ENCODE measurements around the gene ARR3.
"Not testable (repeated sequence)": the region's sequence is repeated elsewhere in the genome, so short reads cannot be mapped to it uniquely, and the experiment has no call there.

Gene ARR3

DNA sequence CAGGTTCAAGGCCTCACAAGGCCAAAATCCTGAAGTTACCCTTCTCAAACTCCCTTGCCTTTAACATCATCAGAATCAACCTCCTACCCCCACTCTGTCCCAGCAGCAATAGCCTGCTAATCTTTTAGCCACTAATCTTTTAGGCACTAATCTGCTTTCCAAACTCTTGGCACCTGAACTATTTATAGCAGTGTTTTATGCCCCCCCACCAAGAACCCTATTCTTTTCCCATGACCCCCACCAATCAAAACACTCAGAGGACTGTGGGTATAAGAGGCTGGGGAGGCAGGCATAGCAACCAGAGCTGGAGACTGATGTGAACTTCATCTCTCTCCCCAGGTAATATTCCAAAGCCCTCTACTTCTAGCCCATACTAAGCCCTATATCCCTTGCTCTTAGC, at the start of gene ARR3:
TSS of gene ARR3 (plus strand) at position 301 of the 400 bp plus-strand sequence. CDS start 1,052 bp downstream, outside the sequence.
- DNase-seq = no peak

DNA sequence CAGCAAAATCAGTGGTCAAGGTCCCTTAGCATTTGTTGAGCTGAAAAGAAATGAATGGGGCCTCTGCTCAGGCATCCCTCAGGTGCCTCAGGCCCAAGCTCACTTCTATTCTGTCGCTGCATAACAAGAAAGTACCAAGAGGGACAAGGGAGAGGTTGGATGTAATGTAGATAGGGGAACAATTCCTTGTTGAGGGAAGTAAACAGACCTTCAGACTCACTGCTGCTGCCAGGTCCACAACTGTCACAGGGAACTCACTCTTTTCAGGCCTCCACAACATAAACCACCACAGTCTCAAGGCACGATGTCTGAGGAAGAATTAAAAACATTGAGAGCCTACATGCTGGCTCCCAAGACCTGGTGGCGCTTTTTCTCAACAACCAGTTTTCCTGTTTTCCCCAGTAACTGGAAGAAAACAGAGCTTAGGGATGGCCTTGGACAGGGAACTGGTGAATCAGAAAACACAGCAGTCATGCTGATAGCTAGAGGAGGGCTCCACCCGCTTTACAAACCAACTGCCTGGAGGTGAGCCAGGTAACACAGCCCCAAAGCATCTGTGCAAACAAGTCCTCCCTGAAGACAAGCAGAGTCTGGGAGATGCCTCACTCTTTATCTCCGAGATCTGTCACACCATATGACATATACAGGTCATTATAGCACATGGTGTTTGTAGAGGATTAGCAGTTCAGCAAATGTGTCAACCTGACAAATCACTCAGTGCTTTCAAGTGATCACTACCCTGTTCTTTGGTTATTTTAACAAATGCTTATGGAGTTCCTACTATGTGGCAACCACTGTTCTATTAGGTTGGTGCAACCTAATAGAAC, 48.0 kb upstream of the ARR3 start:
- DNase-seq = no peak

DNA sequence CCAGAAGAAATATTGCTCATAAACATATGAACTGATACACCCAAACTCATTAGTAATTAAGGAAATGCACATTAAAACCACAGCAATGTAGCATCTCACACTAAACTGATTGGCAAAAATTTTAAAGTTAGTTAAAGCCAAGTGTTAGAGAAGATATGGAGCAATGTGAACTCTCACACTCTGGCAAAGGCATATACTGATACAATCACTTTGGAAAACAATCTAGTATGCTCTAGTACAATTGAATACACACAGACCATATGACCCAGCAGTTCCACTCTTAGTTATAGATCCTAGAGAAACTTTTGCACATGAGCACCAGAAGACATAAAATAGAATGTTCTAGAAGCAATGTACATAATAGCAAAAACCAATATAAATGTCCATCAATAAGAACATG, 42.1 kb upstream of the ARR3 start:
- DNase-seq = no peak

DNA sequence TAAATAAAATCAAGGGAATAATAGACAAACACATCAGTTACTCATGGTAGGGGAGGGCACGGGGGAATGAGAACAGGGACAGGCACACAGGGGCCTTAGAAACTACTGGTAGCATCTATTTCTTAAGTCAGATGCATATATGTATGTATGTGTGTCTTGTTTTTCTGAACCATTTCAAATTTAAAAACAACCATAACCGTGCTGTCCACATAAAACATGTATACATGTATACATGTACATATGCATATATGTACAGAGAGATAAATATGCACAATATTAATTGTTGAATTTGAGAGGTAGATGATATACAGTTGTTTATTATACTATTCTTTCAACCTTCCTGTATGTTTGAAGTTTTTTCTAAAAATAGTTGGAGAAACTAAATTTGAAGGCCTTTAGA, 41.4 kb upstream of the ARR3 start:
- DNase-seq = no peak

DNA sequence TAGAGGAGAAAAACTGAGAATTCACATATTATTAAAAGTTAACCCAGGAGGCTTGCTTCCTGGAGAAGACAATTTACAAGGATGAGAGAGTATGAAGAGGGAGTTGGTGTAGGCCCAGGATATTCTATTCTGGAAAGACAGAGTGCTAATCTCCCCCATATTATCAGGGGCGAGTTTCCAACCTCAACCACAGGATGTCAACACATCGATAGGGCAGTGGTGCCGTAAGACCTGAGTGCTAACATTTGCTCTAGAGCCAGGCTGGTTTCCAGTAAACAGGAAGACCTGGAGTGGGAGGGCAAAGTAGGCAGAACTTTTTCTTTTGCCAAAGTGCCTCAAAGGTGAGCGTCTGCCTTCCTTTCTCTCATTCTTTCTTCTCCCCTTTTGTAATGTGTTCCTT, 36.5 kb upstream of the ARR3 start:
- no peak for DNase-seq

GRCh38 chrX:70234355-70234754, 33.8 kb upstream of the ARR3 start, which contains the start of gene AWAT1:
TSS of gene AWAT1 (plus strand) at chrX:70234655. CDS start at chrX:70234696, 41 bp downstream.
- no peak for DNase-seq

DNA sequence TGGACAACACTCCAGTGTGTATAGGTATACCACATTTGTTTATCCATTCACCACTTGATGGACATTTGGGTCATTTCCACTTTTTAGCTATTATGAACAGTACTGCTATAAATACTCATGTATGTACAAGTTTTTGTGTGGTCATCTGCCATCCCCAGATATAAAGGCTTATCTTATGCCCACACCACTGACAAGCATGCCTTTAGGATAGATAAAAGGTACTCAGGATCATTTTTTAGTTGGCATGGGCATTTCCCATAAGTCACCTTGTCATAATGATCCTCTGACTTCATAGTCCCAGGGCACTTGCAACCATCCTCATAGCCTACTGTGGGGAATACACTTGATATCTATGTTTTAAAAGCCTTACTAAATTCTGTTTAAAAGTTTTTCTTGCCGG, 27.4 kb upstream of the ARR3 start:
- no peak for DNase-seq

DNA sequence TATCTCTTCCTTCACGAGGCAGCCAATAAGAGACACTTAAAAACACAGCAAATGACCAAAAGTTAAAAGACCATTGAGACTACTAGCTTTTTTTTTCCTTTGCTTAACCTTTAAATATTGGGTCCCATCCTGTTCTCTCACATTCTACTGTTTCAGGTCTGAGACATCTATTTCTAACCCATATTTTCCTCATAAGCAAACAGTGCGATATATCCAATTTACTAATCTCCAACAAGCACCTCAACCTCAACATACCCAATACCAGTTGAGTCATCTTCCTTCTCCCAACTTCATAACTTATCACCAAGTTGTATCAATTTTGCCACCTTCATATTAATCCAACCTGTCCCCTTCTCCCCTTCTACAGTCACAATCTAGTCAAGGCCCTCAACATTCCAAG, 26.6 kb upstream of the ARR3 start:
- DNase-seq = no peak

DNA sequence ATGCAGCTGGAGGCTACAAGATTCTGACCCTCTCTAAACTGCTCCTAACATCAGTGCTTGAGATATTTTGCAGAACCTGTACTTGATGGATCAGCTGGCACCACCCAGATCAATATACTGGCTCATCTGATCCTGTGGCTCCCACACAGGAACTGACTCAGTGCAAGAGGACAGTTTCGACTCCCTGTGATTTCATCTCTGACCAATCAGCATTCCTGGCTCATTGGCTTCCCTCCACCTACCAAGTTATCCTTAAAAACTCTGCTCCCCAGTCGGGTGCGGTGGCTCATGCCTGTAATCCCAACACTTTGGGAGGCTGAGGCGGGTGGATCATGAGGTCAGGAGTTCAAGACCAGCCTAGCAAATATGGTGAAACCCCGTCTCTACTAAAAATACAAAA, 24.5 kb upstream of the ARR3 start:
- not testable (repeated sequence) for DNase-seq

GRCh38 chrX:70244881-70245280, 23.3 kb upstream of the ARR3 start:
- no peak for DNase-seq

DNA sequence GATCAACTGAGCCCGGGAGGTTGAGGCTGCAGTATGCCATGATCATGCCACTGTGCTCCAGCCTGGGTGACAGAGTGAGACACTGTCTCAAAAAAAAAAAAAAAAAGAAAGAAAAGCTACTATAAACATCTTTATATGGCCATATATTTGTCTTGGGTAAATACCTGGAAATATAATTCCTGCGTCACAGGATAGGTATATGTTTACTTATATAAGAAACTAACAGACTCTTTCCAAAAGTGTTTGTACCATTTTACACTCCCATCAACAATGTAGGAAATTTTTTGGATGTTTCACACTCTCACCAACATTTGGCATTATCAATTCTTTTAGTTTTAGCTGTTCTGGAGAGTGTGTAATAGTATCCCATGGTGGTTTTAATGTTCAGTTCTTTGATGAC, 20.9 kb upstream of the ARR3 start:
- DNase-seq = no peak

GRCh38 chrX:70252491-70252890, 15.6 kb upstream of the ARR3 start:
- DNase-seq = no peak

DNA sequence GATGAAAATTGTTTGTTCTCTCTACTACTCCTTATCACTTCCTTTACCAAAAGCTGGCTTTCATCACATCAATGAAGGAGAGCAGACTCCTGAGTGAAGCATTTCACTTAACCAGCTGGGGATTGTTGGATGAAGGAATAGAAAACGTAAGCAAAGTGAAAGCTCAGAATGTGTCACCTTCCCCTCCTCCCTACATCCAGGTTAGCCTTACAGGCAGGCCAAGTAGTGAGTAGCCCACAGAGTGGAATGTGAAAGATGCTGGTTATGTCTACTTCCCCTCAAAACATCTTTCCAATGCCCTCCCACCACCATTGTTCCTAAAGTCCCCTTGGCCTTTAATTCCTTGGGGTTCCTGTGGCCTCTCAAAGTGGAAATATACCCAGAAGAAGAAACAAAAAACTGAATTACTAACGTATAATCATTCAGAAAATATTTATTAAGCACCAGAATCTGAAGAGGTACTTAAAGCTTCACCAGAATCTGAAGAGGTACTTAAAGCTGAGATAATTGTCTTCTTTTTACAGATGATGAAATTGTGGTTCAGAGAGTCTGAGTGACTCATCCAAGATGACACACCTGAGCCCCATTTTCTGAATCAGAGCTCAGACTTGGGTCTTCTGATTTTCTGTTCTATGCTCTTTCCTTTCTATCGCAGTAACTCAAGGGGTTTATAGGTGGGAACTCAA, 14.6 kb upstream of the ARR3 start:
- DNase-seq = no peak

- no peak for DNase-seq
Measured at GRCh38 chrX:70254063-70254400, 14.1 kb upstream of the ARR3 start.

GRCh38 chrX:70254909-70255308, 13.2 kb upstream of the ARR3 start:
- DNase-seq = no peak

- DNase-seq = no peak
Measured at GRCh38 chrX:70255452-70255851, 12.7 kb upstream of the ARR3 start.

DNA sequence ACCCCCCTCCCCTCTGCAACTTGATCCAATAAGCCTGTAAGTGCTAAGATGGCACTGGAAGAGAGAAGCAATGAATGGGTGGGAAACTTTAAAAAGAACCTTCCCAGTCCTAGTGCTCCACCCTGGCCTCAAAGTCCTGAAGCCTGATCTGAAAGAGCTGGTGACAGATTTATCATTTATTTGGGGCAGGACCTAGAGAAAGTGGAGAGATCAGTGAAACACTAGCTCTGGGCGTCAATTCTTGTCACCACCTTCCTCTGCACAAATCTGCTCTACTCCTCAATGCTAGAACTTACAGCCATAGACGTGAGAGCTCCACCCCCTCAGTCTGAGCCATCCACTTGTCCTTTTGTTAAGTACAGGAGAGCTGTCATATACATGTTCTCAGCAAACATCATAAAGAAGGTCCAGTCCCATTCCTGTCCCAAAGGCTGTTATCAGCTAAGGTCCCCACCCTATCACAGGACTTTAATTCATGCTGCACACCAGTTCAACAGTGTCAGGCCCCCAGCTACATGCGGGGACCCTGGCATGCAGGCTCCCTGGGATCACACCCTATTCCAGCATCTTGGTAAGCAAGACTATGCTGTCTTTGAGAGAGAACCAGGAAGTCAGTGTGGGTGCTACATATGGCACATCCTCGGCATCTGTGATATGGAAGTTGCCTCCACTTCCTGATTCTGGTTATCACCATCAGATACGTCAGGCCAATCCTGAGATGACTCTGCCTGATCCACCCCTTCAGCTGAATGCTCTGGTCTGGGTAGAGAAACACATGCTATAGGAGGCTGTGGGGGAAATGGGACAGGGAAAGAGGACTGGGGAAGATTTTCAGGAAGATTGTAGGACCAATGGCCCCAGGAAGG, 10.5 kb upstream of the ARR3 start:
- DNase-seq = no peak

DNA sequence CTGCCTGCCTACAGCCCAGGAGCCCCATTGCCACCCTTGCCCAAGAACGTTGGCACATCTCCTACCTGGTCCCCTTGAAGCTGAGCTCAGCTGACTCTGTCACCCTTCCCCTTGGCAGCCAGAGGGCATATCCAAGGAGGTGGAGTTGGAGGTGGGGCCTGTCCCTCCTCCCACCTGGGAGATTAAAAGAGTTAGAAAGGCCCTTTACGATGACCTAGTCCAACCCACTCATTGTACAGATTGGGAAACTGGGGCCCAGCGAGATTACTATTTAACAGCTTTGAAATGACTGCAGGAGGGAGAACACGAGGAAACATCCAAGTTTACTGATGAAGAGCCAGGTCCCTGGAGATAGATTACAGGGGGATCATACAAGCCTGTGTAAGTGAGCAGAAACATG, 8.0 kb upstream of the ARR3 start, which contains the start of gene P2RY4:
TSS of gene P2RY4 (minus strand) at position 101 of the 400 bp plus-strand sequence. CDS start 580 bp downstream, outside the sequence.
- no peak for DNase-seq

DNA sequence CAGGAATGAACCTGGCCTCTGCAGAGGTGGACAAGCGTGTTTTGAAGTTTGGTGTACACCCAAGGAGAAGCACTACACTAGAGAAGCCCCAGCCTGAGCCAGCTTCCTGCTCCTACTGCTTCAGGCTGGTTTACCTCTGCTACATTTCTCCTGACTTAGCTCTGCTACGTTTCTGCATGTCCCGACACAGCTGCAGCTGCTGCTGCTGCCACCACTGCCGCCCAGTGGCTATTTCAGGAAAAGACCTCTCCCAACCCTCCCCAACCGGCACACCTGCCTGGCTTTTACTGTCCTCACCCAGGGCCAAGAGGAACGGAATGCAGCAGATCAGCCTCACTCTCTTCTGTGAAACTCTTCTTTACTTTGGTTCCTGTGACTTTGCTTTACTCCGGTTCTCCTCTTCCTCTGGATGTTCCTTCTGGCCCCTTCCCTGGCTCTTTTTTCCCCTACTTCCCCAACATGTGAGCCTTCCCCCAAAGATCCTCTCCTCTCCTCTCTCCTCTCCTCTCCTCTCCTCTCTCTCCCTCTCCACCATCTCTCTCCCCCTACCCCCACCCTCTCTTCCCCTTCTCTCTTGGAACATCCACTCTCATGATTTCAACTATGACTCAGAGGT, 5.1 kb upstream of the ARR3 start:
- peak; percentile 62 for DNase-seq

- DNase-seq = no peak
Measured at GRCh38 chrX:70264784-70265183, 3.4 kb upstream of the ARR3 start.

GRCh38 chrX:70274029-70274428, 5.9 kb downstream of the ARR3 start:
- not testable (repeated sequence) for DNase-seq

DNA sequence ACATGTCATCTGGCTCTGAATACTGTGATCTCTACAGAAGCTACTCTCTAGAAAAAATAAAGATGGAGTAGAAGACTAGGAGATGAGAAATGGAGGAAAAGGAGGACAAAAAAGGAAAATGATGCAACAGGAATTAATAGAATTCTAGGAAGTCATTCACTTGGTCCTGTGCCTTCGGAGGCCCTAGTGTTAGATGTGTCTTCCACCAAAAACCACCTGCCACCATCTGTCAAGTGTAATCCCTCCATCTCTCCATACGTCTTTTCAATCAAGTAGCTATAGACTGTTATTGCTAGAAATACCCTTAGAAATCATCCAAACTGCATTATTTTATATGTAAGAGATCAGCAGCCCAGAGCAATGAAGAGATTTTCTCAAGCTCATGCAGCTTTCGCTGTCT, 10.9 kb downstream of the ARR3 start:
- no peak for DNase-seq

- DNase-seq = no peak
Measured at GRCh38 chrX:70280573-70280972, 12.4 kb downstream of the ARR3 start.

Measured in activated CD8-positive, alpha-beta memory T cell treated with anti-CD3 and anti-CD28 coated beads for 24 hours (primary cell).